HG02840 (cell line): ENCODE results near the gene CARS2.
"Not testable (repeated sequence)": the region's sequence is repeated elsewhere in the genome, so short reads cannot be mapped to it uniquely, and the experiment has no call there.

ENCODE experiments used
- ATAC-seq: cut with Tn5 transposase; IDR thresholded peaks from one replicate; pipeline ENCODE4 v1.9.1; 2021; ENCODE audit warnings: mild to moderate bottlenecking, moderate library complexity, moderate number of reproducible peaks; ENCODE audit not compliant: unreplicated experiment, low FRiP score

Gene CARS2, protein sequence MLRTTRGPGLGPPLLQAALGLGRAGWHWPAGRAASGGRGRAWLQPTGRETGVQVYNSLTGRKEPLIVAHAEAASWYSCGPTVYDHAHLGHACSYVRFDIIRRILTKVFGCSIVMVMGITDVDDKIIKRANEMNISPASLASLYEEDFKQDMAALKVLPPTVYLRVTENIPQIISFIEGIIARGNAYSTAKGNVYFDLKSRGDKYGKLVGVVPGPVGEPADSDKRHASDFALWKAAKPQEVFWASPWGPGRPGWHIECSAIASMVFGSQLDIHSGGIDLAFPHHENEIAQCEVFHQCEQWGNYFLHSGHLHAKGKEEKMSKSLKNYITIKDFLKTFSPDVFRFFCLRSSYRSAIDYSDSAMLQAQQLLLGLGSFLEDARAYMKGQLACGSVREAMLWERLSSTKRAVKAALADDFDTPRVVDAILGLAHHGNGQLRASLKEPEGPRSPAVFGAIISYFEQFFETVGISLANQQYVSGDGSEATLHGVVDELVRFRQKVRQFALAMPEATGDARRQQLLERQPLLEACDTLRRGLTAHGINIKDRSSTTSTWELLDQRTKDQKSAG

DNA sequence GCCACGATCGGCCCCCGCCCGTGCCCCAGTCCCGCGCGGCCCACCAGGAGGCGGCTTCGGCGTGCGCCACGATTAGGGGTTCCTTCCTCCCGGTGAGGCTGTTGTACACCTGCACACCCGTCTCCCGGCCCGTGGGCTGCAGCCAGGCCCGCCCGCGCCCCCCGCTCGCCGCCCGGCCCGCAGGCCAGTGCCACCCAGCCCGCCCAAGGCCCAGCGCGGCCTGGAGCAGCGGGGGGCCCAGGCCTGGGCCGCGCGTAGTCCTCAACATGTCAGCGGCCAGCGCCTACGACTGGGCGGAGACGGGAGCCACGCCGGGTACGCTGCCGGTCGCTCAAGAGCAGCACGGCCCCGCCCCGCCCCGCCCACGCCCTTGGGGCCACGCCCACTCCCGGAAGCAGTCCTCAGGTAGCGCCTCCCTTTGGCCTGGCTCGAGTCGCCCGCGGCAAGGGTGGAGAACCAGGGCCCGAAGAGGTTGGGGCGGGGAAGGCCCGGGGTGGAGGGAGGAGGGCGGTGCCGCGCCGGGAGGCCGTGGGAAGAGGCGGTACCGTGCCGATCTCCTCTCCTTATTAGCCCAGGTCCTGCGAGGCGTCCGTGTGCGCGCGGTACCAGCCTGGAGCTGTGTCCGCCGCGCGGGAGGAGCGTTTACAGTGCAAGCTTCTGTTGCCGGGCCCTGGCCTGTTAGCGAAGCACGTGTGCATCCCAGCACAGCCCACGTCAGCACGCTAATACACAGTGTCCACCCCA, at the start of gene CARS2:
TSS of gene CARS2 (minus strand) at position 291 of the 744 bp plus-strand sequence. CDS start at position 268, 23 bp downstream.
- peak; percentile 90 for ATAC-seq

DNA sequence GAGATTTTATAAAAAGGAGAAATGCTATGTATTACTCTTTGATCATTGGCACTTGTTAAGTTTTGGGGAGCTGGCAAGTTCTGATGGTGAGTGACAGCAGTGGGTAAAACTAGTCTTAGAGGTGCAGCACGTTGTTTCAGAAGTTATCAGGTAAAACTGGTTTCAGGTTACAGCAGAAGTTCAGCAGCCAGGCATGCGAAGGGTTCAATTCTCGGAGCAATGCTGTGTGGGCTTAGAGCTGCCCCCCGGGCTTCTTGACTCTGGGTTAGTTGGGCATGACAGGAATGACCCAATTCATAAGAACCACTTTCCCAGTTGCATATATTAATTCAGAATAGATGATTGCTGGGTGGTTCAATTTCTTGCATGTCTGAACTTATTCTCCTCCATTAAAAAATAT, 42.4 kb upstream of the CARS2 start:
- ATAC-seq, result no peak

DNA sequence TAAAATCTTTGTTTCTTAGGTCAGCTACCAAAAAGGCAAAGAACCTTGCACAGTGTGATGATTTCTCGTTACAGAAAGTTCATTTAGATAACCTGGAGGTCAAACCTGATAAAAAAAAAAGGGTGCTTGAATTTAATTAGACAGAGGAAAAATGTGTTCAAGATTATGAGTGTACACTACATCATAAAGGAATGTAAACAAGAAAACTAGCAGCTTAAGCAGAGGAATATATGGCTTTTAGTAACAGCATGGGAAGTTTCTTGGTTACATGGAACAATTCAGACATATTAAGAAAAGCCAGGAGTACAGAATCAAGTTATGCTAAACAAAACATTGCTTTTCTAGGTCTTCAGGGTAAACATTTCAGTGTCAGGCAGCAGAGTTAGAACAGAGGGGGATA, 40.5 kb upstream of the CARS2 start:
- ATAC-seq, result no peak

DNA sequence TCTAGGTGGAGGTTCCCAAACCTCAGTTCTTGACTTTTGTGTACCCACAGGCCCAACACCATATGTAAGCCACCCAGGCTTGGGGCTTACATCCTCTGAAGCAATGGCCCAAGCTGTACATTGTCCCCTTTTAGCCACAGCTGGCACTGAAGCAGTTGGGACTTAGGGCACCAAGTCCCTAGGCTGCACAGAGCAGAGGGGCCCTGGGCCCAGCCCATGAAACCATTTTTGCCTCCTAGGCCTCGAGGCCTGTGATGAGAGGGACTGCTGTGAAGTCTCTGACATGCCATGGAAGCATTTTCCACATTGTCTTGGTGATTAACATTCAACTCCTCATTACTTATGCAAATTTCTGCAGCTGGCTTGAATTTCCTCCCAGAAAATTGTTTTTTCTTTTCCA, 37.8 kb upstream of the CARS2 start:
- ATAC-seq, result no peak

GRCh38 chr13:110737555-110737954, 31.6 kb upstream of the CARS2 start:
- ATAC-seq, result no peak

- no peak for ATAC-seq
Observed at GRCh38 chr13:110734561-110734960, 28.6 kb upstream of the CARS2 start.

DNA sequence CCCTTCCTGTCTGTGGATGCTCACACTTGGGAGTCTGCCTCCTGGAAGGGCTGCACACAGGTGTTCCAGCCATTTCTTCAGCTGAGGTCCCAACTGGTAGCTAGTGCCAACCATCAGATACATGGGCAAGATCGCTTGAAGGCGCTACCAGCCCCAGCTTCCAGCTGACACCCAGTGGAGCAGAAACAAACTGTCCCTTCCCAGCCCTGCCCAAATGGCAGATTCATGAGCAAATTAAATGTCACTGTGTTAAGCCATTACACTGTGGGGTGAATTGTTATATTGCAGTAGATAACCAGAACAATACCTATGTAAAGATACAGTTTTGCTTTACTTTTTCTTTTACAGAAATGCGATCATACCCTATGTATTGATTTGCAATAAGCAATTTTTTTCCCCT, 25.2 kb upstream of the CARS2 start:
- no peak for ATAC-seq

- no peak for ATAC-seq
Observed at GRCh38 chr13:110726726-110727125, 20.8 kb upstream of the CARS2 start.

DNA sequence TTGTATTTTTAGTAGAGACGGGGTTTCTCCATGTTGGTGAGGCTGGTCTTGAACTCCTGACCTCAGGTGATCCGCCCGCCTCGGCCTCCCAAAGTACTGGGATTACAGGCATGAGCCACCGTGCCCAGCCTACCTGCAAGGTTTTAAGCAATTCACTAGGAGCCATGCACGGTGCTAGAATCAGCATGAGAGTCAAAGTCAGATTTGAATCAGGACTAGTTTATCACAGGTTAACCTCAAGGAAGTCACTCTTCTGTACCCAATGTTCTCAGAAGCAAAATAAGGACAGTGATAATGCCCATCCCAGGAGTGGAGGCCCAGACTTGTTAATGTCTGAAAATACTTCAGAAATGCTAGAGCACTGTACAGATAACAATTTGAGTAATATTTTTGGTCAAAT, 20.2 kb upstream of the CARS2 start:
- ATAC-seq, result not testable (repeated sequence)

GRCh38 chr13:110723598-110723997, 17.7 kb upstream of the CARS2 start:
- ATAC-seq, result no peak

GRCh38 chr13:110722971-110723370, 17.1 kb upstream of the CARS2 start:
- ATAC-seq, result no peak

- ATAC-seq, result no peak
Observed at GRCh38 chr13:110719036-110719710, 13.3 kb upstream of the CARS2 start.

GRCh38 chr13:110716247-110716515, 10.3 kb upstream of the CARS2 start:
- no peak for ATAC-seq

DNA sequence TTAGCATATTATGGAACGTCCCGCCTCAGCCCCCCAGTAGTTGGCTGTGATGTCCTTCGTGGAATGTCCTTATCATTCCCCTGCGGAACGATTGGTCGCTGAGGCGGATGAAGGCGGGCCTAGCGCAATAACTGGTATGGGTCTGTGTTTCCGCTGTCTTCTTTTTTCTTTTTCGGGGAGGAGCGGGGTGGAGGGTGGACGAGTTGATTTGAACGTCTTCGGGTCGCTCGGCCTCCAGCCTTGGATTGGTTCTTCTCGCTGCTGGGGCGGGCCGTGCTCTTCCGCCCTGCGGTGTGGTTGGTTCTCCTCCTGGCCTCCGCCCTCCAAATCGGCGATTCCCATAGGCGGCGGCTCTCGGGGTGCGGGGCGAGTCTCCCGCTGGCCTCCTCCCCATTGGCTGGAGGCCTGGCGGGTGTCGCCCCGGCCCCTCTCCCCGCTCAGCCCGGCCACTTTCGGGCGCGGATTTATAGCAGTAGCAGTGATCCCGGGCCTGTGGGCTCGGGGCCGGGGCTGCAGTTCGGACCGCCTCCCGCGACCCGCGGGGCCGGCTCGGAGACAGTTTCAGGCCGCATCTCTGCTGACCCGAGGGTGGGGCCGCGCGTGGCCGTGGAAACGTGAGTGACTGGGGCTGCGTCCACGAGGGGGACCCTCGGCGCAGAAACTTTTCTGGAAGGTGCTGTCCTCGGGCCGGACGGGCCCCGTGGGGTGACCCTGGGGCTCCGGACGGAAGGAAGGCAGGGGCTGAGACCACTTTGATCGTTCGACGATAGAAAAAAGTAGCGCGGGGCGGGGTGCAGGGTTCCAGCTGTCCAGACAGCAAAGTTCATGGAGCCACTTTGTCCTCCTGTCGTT, 9.7 kb upstream of the CARS2 start:
- peak; percentile 51 for ATAC-seq

- no peak for ATAC-seq
Observed at GRCh38 chr13:110714797-110715394, 9.0 kb upstream of the CARS2 start.

- no peak for ATAC-seq
Observed at GRCh38 chr13:110713981-110714796, 8.3 kb upstream of the CARS2 start.

DNA sequence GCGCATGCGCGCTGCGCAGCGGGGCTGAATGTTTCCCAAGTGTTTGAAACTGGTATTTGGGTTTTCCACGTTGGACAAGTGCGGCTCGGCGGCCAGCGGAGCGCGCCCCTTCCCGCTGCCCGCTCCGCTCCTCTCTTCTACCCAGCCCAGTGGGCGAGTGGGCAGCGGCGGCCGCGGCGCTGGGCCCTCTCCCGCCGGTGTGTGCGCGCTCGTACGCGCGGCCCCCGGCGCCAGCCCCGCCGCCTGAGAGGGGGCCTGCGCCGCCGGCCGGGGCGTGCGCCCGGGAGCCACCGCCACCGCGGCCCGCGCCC, 7.7 kb upstream of the CARS2 start, which contains the start of gene ING1:
TSS of gene ING1 (plus strand) at position 59 of the 311 bp plus-strand sequence. CDS start 450 bp downstream, outside the sequence.
- no peak for ATAC-seq

DNA sequence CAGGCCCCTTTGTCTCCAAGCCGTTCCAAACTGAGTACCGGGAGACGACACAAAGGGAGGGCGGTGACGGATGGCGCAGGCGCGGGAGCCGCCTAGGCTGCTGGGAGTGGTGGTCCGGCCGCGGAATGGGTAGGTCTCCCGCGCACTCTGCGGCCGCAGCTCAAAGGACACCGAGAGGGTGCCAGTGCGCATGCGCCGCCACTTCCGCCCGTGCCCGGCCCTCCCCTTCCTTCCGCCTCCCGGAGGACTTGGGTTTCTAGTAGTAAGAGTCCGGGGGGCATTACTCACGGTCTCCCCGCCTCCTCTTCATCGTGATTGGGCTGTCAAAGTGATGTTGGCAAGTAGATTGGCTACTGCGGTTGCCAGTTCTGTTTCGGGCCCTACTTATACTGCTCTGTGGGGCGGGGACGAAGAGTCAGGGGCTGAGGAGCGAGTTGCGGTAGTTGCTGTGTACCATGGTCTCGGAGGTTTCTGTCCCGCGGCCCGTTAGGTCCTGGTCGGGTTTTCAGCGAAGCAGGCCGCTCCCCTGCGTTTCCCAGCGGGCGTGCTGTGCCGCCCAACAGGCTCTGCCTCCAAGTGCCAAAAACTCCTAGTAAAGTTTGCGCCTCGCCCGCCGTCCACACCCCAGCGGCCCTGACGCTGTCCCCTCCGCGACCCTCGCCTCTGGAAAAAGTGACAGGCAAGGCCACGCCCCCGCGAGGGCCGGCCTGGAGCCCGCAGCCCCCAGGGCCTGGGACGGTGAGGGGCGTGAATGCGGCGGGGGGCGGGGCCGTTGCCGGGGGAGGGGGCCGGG, 7.1 kb upstream of the CARS2 start:
- peak; percentile 48 for ATAC-seq
